ENCODE measurements around the gene PPIAL4G. TPM values are rescaled to one million over a fixed set of nuclear protein-coding genes. Genes with fewer than 3 reads are reported as not detected.
"Not testable (repeated sequence)": the region's sequence is repeated elsewhere in the genome, so short reads cannot be mapped to it uniquely, and the experiment has no call there.

Gene PPIAL4G
- 0.14 TPM in 1 of 2 replicates, not detected in the other for total RNA-seq
- long read RNA-seq, result 0 reads

GRCh38 chr1:148483029-148483428, at the start of gene PPIAL4G:
PPIAL4G (minus strand) TSS chr1:148483302; CDS start chr1:148483252, 50 bp downstream.
- DNase-seq (ENCODE audit: low spot score, unreplicated experiment); H3K27me3 Mint-ChIP-seq; H3K4me3 Mint-ChIP-seq (ENCODE audit: low read depth); H3K36me3 Mint-ChIP-seq (ENCODE audit: insufficient read depth); H3K4me1 Mint-ChIP-seq (ENCODE audit: low read depth); H3K27ac Mint-ChIP-seq; H3K9me3 Mint-ChIP-seq (ENCODE audit: low read depth): not testable (repeated sequence)

DNA sequence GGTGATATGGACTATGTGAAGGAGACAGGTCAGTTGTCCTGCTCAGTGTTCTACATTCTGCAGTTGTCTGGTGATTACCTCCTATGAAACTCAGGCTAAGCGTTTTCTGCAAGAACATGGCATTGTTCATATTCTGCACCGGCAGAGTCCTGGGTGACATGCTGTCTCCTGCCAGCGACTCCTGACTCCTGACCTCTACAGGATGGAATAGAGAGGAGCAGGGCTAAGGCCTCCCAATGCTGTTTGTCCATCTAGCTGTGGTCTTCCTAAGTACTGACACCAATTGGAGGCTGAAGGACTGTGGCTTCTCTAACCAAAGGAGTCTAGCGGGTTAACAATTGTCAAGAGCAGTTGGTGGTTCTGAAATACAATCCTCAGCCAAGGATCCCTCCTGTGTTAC, 49.1 kb upstream of the PPIAL4G start:
- H3K36me3 Mint-ChIP-seq (ENCODE audit: insufficient read depth); H3K27ac Mint-ChIP-seq; DNase-seq (ENCODE audit: low spot score, unreplicated experiment); H3K9me3 Mint-ChIP-seq (ENCODE audit: low read depth); H3K4me3 Mint-ChIP-seq (ENCODE audit: low read depth); H3K27me3 Mint-ChIP-seq; H3K4me1 Mint-ChIP-seq (ENCODE audit: low read depth): not testable (repeated sequence)

DNA sequence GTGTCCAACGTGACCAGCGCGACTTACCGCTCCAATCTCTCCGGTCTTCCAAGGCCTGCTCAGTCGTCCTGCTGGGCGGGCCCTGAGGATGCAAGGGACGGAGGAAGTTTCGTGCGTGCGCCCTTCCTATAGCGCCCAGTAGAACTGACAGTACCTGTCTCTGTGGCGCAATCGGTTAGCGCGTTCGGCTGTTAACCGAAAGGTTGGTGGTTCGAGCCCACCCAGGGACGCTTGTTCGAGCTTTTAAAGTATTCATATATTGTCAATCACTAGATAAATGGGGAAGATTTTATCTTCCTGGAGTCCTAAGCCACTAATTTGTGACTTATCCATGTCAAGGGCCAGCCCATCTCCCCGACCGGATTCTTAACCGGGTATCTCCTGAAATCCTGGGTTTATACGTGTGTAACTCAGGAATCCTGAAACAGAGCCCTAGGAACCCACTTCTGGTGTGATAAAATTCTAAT, 46.0 kb upstream of the PPIAL4G start:
- not testable (repeated sequence) for H3K36me3 Mint-ChIP-seq (ENCODE audit: insufficient read depth); H3K4me1 Mint-ChIP-seq (ENCODE audit: low read depth); H3K9me3 Mint-ChIP-seq (ENCODE audit: low read depth); H3K27me3 Mint-ChIP-seq
- Mint-ChIP-seq H3K4me3 (ENCODE audit: low read depth) (peak overlapping the region; percentile 65), H3K27ac (peak overlapping the region; percentile 77)
- DNase-seq (ENCODE audit: low spot score, unreplicated experiment), result peak; percentile 10

DNA sequence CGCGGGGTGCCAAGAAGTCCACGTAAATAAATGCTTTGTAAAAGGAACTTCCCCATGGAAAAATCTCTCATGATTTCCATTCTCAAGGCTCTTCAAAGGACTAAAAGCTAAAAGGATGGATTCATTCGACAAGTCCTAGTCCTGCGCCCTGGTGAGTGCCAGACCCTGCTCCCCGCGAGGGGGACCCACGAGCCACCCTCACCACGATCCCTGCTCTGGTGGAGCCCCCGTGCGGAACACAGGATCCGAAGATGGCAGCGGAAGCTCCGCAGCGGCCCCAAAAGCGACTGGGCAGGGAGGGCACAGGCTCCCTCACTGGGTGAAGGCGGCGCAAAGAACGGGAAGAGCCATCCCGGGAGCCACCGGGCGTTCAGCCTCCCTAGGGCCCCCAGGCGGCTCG, 45.5 kb upstream of the PPIAL4G start:
- not testable (repeated sequence) for H3K27ac Mint-ChIP-seq; H3K27me3 Mint-ChIP-seq; H3K9me3 Mint-ChIP-seq (ENCODE audit: low read depth); H3K4me3 Mint-ChIP-seq (ENCODE audit: low read depth); H3K36me3 Mint-ChIP-seq (ENCODE audit: insufficient read depth); H3K4me1 Mint-ChIP-seq (ENCODE audit: low read depth); DNase-seq (ENCODE audit: low spot score, unreplicated experiment)
- peak; percentile 35 for TF ChIP-seq CTCF (IDR thresholded peaks at IDR 0.05; ENCODE audit: unreplicated experiment)

GRCh38 chr1:148526587-148526986, 43.5 kb upstream of the PPIAL4G start:
- H3K27me3 Mint-ChIP-seq; H3K4me1 Mint-ChIP-seq (ENCODE audit: low read depth); H3K9me3 Mint-ChIP-seq (ENCODE audit: low read depth); H3K4me3 Mint-ChIP-seq (ENCODE audit: low read depth); H3K27ac Mint-ChIP-seq; H3K36me3 Mint-ChIP-seq (ENCODE audit: insufficient read depth); DNase-seq (ENCODE audit: low spot score, unreplicated experiment): not testable (repeated sequence)

GRCh38 chr1:148523205-148524144, 40.4 kb upstream of the PPIAL4G start:
- H3K27me3 Mint-ChIP-seq; DNase-seq (ENCODE audit: low spot score, unreplicated experiment); H3K4me1 Mint-ChIP-seq (ENCODE audit: low read depth); H3K36me3 Mint-ChIP-seq (ENCODE audit: insufficient read depth); H3K9me3 Mint-ChIP-seq (ENCODE audit: low read depth): not testable (repeated sequence)
- Mint-ChIP-seq H3K4me3 (ENCODE audit: low read depth) (peak overlapping the region; percentile 78), H3K27ac (peak overlapping the region; percentile 99)

DNA sequence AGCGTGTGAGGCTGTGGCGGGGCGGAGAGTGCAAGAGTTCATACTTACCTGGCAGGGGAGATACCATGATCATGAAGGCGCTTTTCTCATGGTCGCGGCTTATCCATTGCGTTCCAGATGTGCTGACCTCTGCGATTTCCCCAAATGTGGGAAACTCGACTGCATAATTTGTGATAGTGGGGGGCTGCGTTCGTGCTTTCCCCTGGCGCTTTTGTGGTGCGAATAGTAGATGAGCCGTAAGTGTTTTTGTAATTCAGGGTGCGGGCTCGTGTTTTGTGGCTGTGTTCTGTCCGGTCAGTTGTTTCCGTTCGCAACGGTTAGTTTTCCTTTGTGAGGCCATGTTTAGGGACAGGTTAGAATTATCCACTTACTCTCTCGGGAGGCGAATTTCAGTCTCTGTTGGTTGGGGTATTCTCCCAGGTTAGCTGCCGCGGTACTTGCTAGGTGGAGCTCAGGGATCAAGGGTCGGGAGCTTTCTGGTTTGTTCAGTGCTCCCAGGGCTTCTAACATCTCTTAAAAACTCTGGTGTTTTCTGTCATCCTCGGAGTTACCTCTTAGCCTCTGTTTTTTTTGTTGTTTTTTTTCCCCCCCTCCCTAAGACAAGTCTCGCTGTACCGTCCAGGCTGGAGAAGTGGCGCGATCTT, 39.6 kb upstream of the PPIAL4G start:
- not testable (repeated sequence) for H3K4me1 Mint-ChIP-seq (ENCODE audit: low read depth); H3K27me3 Mint-ChIP-seq; H3K36me3 Mint-ChIP-seq (ENCODE audit: insufficient read depth); H3K9me3 Mint-ChIP-seq (ENCODE audit: low read depth)
- Mint-ChIP-seq H3K4me3 (ENCODE audit: low read depth) (peak overlapping the region; percentile 78), H3K27ac (peak overlapping the region; percentile 99)
- DNase-seq (ENCODE audit: low spot score, unreplicated experiment), result peak; percentile 62

GRCh38 chr1:148522072-148522471, 39.0 kb upstream of the PPIAL4G start:
- H3K4me1 Mint-ChIP-seq (ENCODE audit: low read depth); H3K9me3 Mint-ChIP-seq (ENCODE audit: low read depth); H3K36me3 Mint-ChIP-seq (ENCODE audit: insufficient read depth); H3K27me3 Mint-ChIP-seq: not testable (repeated sequence)
- Mint-ChIP-seq H3K4me3 (ENCODE audit: low read depth) (peak overlapping the region; percentile 78), H3K27ac (peak overlapping the region; percentile 99)
- DNase-seq (ENCODE audit: low spot score, unreplicated experiment), result peak; percentile 58

GRCh38 chr1:148514310-148514709, 31.2 kb upstream of the PPIAL4G start:
- not testable (repeated sequence) for H3K27ac Mint-ChIP-seq; H3K4me1 Mint-ChIP-seq (ENCODE audit: low read depth); H3K9me3 Mint-ChIP-seq (ENCODE audit: low read depth); H3K27me3 Mint-ChIP-seq; H3K36me3 Mint-ChIP-seq (ENCODE audit: insufficient read depth); H3K4me3 Mint-ChIP-seq (ENCODE audit: low read depth); DNase-seq (ENCODE audit: low spot score, unreplicated experiment)

GRCh38 chr1:148512571-148513184, 29.6 kb upstream of the PPIAL4G start:
- H3K27me3 Mint-ChIP-seq; DNase-seq (ENCODE audit: low spot score, unreplicated experiment); H3K4me3 Mint-ChIP-seq (ENCODE audit: low read depth); H3K9me3 Mint-ChIP-seq (ENCODE audit: low read depth); H3K4me1 Mint-ChIP-seq (ENCODE audit: low read depth); H3K36me3 Mint-ChIP-seq (ENCODE audit: insufficient read depth); H3K27ac Mint-ChIP-seq: not testable (repeated sequence)

DNA sequence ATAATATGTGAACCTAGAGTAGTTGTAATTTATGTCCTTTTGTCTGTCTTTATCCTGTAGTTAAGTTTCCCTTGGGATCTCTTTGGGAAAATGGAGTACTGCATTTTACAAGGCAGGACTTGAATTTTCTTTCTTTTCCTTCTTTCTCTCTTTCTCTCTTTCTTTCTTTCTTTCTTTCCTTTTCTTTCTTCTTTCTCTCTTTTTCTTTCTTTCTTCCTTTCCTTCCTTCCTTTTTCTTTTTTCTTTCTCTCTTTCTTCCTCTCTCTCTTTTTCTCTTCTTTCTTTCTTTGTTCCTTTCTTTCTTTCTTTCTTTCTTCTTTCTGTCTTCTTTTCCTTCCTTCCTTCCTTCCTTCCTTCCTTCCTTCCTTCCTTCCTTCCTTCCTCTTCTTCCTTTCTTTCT, 10.8 kb upstream of the PPIAL4G start:
- not testable (repeated sequence) for H3K27ac Mint-ChIP-seq; H3K9me3 Mint-ChIP-seq (ENCODE audit: low read depth); H3K36me3 Mint-ChIP-seq (ENCODE audit: insufficient read depth); H3K4me1 Mint-ChIP-seq (ENCODE audit: low read depth); DNase-seq (ENCODE audit: low spot score, unreplicated experiment); H3K27me3 Mint-ChIP-seq; H3K4me3 Mint-ChIP-seq (ENCODE audit: low read depth)

- H3K9me3 Mint-ChIP-seq (ENCODE audit: low read depth); H3K27me3 Mint-ChIP-seq; H3K36me3 Mint-ChIP-seq (ENCODE audit: insufficient read depth); H3K27ac Mint-ChIP-seq; DNase-seq (ENCODE audit: low spot score, unreplicated experiment); H3K4me3 Mint-ChIP-seq (ENCODE audit: low read depth); H3K4me1 Mint-ChIP-seq (ENCODE audit: low read depth): not testable (repeated sequence)
Measured at GRCh38 chr1:148481134-148481533, 2.0 kb downstream of the PPIAL4G start.
